HepG2 (cell line): ENCODE results near the gene MGA. TPM values are rescaled to one million over a fixed set of nuclear protein-coding genes. Genes with fewer than 3 reads are reported as not detected.

Source experiments
- ATAC-seq: fragments of 200-7000 bp; cut with Tn5 transposase; 3 replicates; pipeline ENCODE4 v1.9.1; 2020; ENCODE audit warnings: mild to moderate bottlenecking, moderate library complexity
- BruUV-seq: library from RNA; stranded (reverse); fragments of 400-500 nt; replicated peaks from 2 replicates; lab custom pipeline; 2021; lab: Mats Ljungman, UMichigan
- CTCF ChIA-PET: fragments of 300-600 bp; formaldehyde crosslinking; extraction: SDS; loops from one replicate; lab custom pipeline; 2021; ENCODE audit warnings: low total read pairs, inconsistent platforms, low intra/inter-chr PET ratio; lab: Yijun Ruan, JAX
- POLR2A ChIA-PET: fragments of 350-600 bp; sonication (Branson Sonifier 250); formaldehyde crosslinking; loops from one replicate; lab custom pipeline; 2020; ENCODE audit warnings: antibody characterized with exemption, inconsistent platforms; lab: Yijun Ruan, JAX
- DNase-seq: peaks from one replicate; pipeline ENCODE4 v3.0.0-alpha.2; 2015; ENCODE audit warnings: low spot score
- FAIRE-seq: peaks from 3 replicates; lab custom pipeline; 2011; peaks lifted over from hg19 to GRCh38; lab: Jason Lieb, UNC
- H2AFZ ChIP-seq: one replicate; pipeline ENCODE4 v1.6.1; 2011; ENCODE audit warnings: low read length, inconsistent platforms
- H3K27ac ChIP-seq: fragments of 300-600 bp; 3 replicates; pipeline ENCODE4 v1.8.0; 2011; ENCODE audit warnings: mixed run types, mild to moderate bottlenecking, mixed read lengths, low read length, inconsistent platforms; ENCODE audit not compliant: insufficient read depth; ENCODE audit errors: extremely low read length
- H3K27me3 ChIP-seq, 2 experiments: fragments of 200-600 bp in 1 of 2; 2 replicates in 1 of 2; 3 replicates in 1 of 2; pipeline versions ENCODE4 v1.6.0 to v1.8.0; 2011; ENCODE audit warnings: low read length in 2 of 2, mild to moderate bottlenecking in 2 of 2, moderate library complexity in 2 of 2, inconsistent platforms in 1 of 2; ENCODE audit not compliant: insufficient read depth in 2 of 2, control insufficient read depth in 1 of 2
- H3K36me3 ChIP-seq, 2 experiments: fragments of 200-600 bp in 1 of 2; replicated peaks in 1 of 2; 2 replicates in 1 of 2; 3 replicates in 1 of 2; pipeline versions ENCODE4 v1.5.1 to v1.8.0; 2011; ENCODE audit warnings: low read length in 2 of 2, inconsistent platforms in 1 of 2; ENCODE audit not compliant: insufficient read depth in 2 of 2, control insufficient read depth in 1 of 2
- H3K4me1 ChIP-seq: 2 replicates; pipeline ENCODE4 v1.5.1; 2012; ENCODE audit warnings: low read length, inconsistent platforms; ENCODE audit not compliant: insufficient read depth
- H3K4me2 ChIP-seq: 2 replicates; pipeline ENCODE4 v1.6.0; 2011; ENCODE audit warnings: low read depth, low read length, inconsistent platforms
- H3K4me3 ChIP-seq, 3 experiments: fragments of 200-600 bp in 1 of 3; sonication (generic), shearing (Covaris generic) in 1 of 3; replicated peaks in 1 of 3; 2 replicates each; pipeline ENCODE4 v1.5.1; 2011 to 2016; ENCODE audit warnings: low read length in 3 of 3, inconsistent platforms in 2 of 3, low read depth in 2 of 3, mild to moderate bottlenecking in 2 of 3, control low read depth in 1 of 3, mixed read lengths in 1 of 3; ENCODE audit not compliant: insufficient read depth in 1 of 3
- H3K79me2 ChIP-seq: one replicate; pipeline ENCODE4 v1.6.1; 2011; ENCODE audit warnings: low read length, inconsistent platforms; ENCODE audit not compliant: insufficient read depth
- H3K9ac ChIP-seq: 2 replicates; pipeline ENCODE4 v1.6.0; 2011; ENCODE audit warnings: mild to moderate bottlenecking, low read depth, low read length, inconsistent platforms; ENCODE audit not compliant: insufficient read depth
- H3K9me3 ChIP-seq: 2 replicates; pipeline ENCODE4 v1.5.1; 2012; ENCODE audit warnings: mild to moderate bottlenecking, low read length
- H4K20me1 ChIP-seq: 2 replicates; pipeline ENCODE4 v1.6.0; 2011; ENCODE audit warnings: inconsistent platforms, mild to moderate bottlenecking, low read length, moderate library complexity; ENCODE audit not compliant: insufficient read depth
- ELF4 ChIP-seq: sonication (generic); formaldehyde crosslinking; IDR thresholded peaks from 2 replicates; pipeline ENCODE4 v1.5.0; 2020; ENCODE audit warnings: missing genetic modification reagents, mild to moderate bottlenecking, moderate library complexity, borderline replicate concordance
- HMG20A ChIP-seq: IDR thresholded peaks from 2 replicates; pipeline ENCODE4 v1.6.1; 2016; ENCODE audit warnings: borderline replicate concordance
- MAFK ChIP-seq, 2 experiments: IDR thresholded peaks in 1 of 2; conservative IDR thresholded peaks in 1 of 2; 2 replicates each; pipeline ENCODE4 v1.6.1; 2011; ENCODE audit warnings: improper control_type of control experiment in 2 of 2, low read length in 2 of 2
- PBX3 ChIP-seq: sonication (generic); formaldehyde crosslinking; IDR thresholded peaks from 2 replicates; pipeline ENCODE4 v1.8.1; 2023; ENCODE audit warnings: missing genetic modification reagents, inconsistent platforms, borderline replicate concordance
- RBM22 ChIP-seq: fragments of 200-400 bp; formaldehyde crosslinking; optimal IDR thresholded peaks from 2 replicates; pipeline ENCODE3; 2017; ENCODE audit warnings: mild to moderate bottlenecking, low read length, moderate library complexity
- SMC3 ChIP-seq: IDR thresholded peaks from 2 replicates; pipeline ENCODE4 v1.6.1; 2011; ENCODE audit warnings: low read length, improper control_type of control experiment
- SOX13 ChIP-seq, 3 experiments: fragments of 450-650 bp in 1 of 3; sonication (generic) in 1 of 3; formaldehyde crosslinking in 1 of 3; IDR thresholded peaks in 2 of 3; conservative IDR thresholded peaks in 1 of 3; 2 replicates each; pipeline versions ENCODE4 v1.5.0 to v1.6.1; 2016 to 2020; ENCODE audit warnings: antibody characterized with exemption in 1 of 3, mild to moderate bottlenecking in 1 of 3, missing compliant biosample characterization in 1 of 3, missing genetic modification reagents in 1 of 3, moderate library complexity in 1 of 3
- ZKSCAN8 ChIP-seq: IDR thresholded peaks from 2 replicates; pipeline ENCODE4 v1.6.1; 2016; ENCODE audit warnings: borderline replicate concordance, missing genetic modification reagents, missing compliant biosample characterization
- ZNF12 ChIP-seq: sonication (generic); formaldehyde crosslinking; IDR thresholded peaks from 2 replicates; pipeline ENCODE4 v1.5.0; 2020; ENCODE audit warnings: missing genetic modification reagents
- ZNF260 ChIP-seq: sonication (generic); formaldehyde crosslinking; IDR thresholded peaks from 2 replicates; pipeline ENCODE4 v1.4.0; 2020; ENCODE audit warnings: missing genetic modification reagents, low read depth, mild to moderate bottlenecking, borderline replicate concordance
- ZNF557 ChIP-seq: sonication (generic); formaldehyde crosslinking; IDR thresholded peaks from 2 replicates; pipeline ENCODE4 v1.4.0; 2020; ENCODE audit warnings: missing genetic modification reagents
- WGBS: methylation state at CpG from one replicate; pipeline ENCODE4 v1.1.6; 2017; ENCODE audit warnings: low lambda C conversion rate; 5-methylcytosine and 5-hydroxymethylcytosine counted together
- in situ Hi-C: cut with HindIII; loops from 2 replicates; pipeline ENCODE4 v1.10.0; 2017; ENCODE audit warnings: low pct_unique_long_range_greater_than_20kb; ENCODE audit not compliant: extremely low pct_ligation_motif_present
- intact Hi-C: fragments of 100-400 bp; cut with micrococcal nuclease; formaldehyde crosslinking; loops from one replicate; pipeline ENCODE4 v1.10.0; 2022; ENCODE audit not compliant: unreplicated experiment
- polyA plus RNA-seq, 8 experiments: library from polyadenylated mRNA; depleted of rRNA in 3 of 8; stranded (reverse) in 7 of 8; unstranded in 1 of 8; fragments of >200 nt; fragmentation: Illumina TruSeq in 4 of 8; extraction: Trizol in 4 of 8; gene quantifications; 2 replicates each; pipeline versions ENCODE4 v1.2.1 to v1.2.3, GENCODE V29; 2011 to 2016; ENCODE audit warnings: low read depth in 4 of 8, missing spikeins in 1 of 8, mixed read lengths in 1 of 8; ENCODE audit not compliant: insufficient read depth in 1 of 8
- total RNA-seq, 5 experiments: library from RNA; depleted of rRNA; stranded (reverse); fragments of >200 nt; fragmentation: Illumina TruSeq; extraction: Trizol; gene quantifications; 2 replicates each; pipeline ENCODE4 v1.2.3, GENCODE V29; 2016; ENCODE audit warnings: low read depth in 1 of 5

Gene MGA
- total and polyA plus RNA-seq, 2 of the 13 experiments (the other 11 are each of a cell fraction or from before 2014, with no cell fraction given), result 5.3 to 59.0 TPM

- TF ChIP-seq HMG20A (CRISPR knock-in tag) (no peak), ZNF557 (CRISPR knock-in tag) (no peak), ZKSCAN8 (CRISPR knock-in tag) (no peak), PBX3 (CRISPR knock-in tag) (no peak), SMC3 (no peak), RBM22 (no peak), SOX13 (IDR thresholded peaks at IDR 0.05) (0 out of 2 replicates have a peak, but pooled peaks have one; percentile 35), SOX13 (CRISPR knock-in tag; conservative IDR thresholded peaks at IDR 0.05 in 1 of 2, IDR thresholded peaks at IDR 0.05 in 1 of 2) (peak in 1 of 2 experiments; percentile 92; a peak in 2 of 4 replicates), ZNF260 (CRISPR knock-in tag) (no peak)
These were observed 23.1 kb upstream of the MGA start (continued) for GRCh38 chr15:41637086-41637485.

GRCh38 chr15:41640985-41641384 is 19.2 kb upstream of the MGA start:
- ChIA-PET POLR2A (interaction anchor here (1.6 kb wide), 1 partner anchor 14 kb away, joined by 4 read pairs; no protein-coding TSS in a partner anchor), CTCF (no interaction called here)
- WGBS, result 97% methylated on average over 1 of the region's 1 CpG

More at GRCh38 chr15:41640985-41641384, 19.2 kb upstream of the MGA start:
- Histone ChIP-seq H3K9me3 (no peaks in the 10 kb centered on the region), H3K36me3 (peaks cover 0 to 4% of the 10 kb centered on the region in 2 experiments; a peak in 1 of 5 replicates), H3K27ac (no peak overlapping the region), H3K4me1 (peaks cover 14% of the 10 kb centered on the region), H3K79me2 (peaks cover 64% of the 10 kb centered on the region), H2AFZ (no peak overlapping the region), H3K27me3 (no peaks in the 10 kb centered on the region), H3K4me3 (no peak overlapping the region), H3K4me2 (no peak overlapping the region), H3K9ac (no peak overlapping the region), H4K20me1 (no peaks in the 10 kb centered on the region)
- intact Hi-C loops, result no loop called here
- ATAC-seq (no peak), DNase-seq (no peak), FAIRE-seq (no peak)
- no TSS peak for BruUV-seq
- in situ Hi-C loops, result no loop called here
- TF ChIP-seq MAFK (conservative IDR thresholded peaks at IDR 0.05 in 1 of 2, IDR thresholded peaks at IDR 0.05 in 1 of 2; ENCODE audit: low read length in 2 of 2) (0 out of 4 replicates have a peak, but pooled peaks of 1 of the 2 experiments have one; percentile 9), ZNF12 (CRISPR knock-in tag) (no peak), ELF4 (CRISPR knock-in tag) (no peak)
